ENCODE measurements around the gene MTR.

Gene MTR

DNA sequence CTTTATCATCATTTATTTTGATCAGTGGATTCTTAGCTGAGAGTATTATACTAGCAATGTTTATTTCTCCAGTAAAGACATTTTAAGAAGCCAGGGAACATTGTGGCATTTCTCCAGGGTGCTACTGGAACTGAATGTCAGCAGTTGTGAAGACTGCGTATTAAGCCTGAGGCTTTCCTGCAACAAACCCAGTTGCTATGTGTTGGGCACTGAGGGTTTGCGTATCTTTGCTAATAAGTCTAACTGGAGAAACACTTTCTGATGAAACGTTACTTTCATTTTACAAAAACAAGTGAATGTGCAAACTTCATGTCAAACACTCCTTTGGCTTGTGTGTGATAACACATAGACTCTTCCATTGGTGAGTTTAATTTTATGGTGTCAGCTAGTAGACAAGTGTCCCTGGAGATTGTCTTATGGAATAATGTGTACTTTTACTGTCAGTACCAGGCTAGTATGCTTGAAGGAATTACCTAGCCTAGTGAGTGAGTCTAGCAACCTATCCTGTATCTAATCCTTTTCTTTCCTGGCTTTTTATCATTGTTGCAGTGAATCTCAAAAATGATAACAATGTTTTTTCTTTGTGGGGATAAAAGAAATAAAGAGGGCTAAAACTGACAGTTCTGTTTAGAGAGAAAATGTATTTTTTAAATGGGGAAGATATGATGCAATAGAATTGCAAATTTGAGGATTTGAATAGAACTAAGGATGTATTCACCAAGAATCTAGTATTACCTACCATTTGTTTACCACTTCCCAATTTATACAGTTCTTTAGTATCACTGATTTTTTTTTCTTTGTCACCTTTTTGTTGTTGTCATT, 70.1 kb downstream of the MTR start:
- no peak overlapping the region for H3K4me3 ChIP-seq (ENCODE audit: low read depth, low read length)
- TF ChIP-seq, protein P1, sequence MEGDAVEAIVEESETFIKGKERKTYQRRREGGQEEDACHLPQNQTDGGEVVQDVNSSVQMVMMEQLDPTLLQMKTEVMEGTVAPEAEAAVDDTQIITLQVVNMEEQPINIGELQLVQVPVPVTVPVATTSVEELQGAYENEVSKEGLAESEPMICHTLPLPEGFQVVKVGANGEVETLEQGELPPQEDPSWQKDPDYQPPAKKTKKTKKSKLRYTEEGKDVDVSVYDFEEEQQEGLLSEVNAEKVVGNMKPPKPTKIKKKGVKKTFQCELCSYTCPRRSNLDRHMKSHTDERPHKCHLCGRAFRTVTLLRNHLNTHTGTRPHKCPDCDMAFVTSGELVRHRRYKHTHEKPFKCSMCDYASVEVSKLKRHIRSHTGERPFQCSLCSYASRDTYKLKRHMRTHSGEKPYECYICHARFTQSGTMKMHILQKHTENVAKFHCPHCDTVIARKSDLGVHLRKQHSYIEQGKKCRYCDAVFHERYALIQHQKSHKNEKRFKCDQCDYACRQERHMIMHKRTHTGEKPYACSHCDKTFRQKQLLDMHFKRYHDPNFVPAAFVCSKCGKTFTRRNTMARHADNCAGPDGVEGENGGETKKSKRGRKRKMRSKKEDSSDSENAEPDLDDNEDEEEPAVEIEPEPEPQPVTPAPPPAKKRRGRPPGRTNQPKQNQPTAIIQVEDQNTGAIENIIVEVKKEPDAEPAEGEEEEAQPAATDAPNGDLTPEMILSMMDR (IDR thresholded peaks at IDR 0.05; ENCODE audit: low read depth, low read length, missing control alignments): no peak
- DNase-seq (ENCODE audit: low read depth): no peak

DNA sequence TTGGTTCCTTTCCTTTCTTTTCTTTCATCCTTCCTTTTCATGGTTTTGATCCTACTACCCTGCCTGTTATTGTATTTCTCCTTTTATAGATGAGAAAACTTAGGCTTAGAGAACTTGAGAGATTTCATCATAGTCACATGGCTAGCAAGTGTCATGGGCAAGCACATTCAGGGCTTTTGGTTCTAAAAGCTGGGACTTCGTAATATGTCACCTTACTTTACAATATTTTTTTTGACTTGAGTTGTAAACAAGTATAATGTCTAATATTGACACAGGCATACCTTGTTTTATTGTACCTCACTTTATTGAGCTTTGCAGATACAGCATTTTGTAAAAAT, 70.7 kb downstream of the MTR start:
- TF ChIP-seq, protein P1 (IDR thresholded peaks at IDR 0.05; ENCODE audit: low read depth, low read length, missing control alignments): no peak
- no peak overlapping the region for H3K4me3 ChIP-seq (ENCODE audit: low read depth, low read length)
- DNase-seq (ENCODE audit: low read depth): no peak

DNA sequence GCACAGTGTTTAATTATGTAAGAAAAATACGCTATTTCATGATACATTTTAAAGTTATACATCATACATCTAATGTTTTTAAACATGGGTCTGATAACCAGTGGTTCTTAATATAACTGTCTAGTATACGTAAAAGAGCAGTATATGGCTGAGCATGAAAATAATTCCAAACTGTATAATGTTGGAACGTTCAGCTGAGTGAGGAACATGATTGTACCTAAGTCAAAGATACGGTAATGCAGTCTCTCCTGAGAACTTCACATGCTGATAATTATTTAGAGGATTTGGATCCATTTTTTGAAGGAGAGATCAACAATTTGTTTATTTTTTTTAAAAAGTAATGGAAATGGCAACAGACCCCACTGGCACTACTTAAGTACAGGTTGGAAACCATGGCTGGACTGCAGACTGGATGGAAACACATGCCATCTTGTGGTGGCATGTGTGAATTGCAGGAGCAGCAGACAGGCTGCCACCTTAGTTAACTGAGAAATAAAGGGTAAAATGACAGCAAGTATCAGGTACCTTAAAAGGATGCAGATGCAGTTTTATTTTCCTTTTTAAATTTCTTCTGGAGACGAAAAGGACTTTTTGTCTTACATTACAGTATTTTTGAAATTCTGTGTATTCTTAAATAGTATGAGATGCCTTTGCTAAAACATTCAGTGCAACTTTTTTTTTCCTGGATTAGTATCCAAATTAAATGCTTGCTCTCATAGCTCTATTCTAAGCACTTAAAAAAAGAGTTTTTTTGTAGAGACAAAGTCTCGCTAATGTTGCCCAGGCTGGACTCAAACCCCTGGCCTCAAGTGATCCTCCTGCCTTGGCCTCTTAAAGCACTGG, 73.8 kb downstream of the MTR start:
- TF ChIP-seq, protein P1 (IDR thresholded peaks at IDR 0.05; ENCODE audit: low read depth, low read length, missing control alignments): peak; percentile 90
- no peak overlapping the region for H3K4me3 ChIP-seq (ENCODE audit: low read depth, low read length)
- peak; percentile 40 for DNase-seq (ENCODE audit: low read depth)

DNA sequence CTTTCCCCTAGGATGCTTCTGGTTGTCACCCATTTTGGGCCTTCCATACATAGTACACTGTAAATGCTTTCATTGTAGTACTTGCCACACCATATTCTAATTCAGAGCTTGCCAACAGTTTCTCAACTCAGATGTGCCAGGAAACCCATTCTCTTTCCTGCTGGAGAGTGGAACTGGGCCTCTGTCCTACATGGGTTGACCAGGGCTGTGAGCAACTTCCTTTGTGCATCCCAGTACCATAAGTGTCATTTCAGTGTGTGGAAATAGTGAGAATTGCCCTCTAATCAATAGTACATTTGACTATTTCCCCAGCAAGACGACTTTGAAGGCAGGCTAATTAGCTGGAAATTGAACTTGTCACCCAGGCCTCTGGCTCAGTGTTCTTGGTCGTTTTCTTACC, 74.8 kb downstream of the MTR start:
- TF ChIP-seq, protein P1 (IDR thresholded peaks at IDR 0.05; ENCODE audit: low read depth, low read length, missing control alignments): no peak
- no peak overlapping the region for H3K4me3 ChIP-seq (ENCODE audit: low read depth, low read length)
- no peak for DNase-seq (ENCODE audit: low read depth)

DNA sequence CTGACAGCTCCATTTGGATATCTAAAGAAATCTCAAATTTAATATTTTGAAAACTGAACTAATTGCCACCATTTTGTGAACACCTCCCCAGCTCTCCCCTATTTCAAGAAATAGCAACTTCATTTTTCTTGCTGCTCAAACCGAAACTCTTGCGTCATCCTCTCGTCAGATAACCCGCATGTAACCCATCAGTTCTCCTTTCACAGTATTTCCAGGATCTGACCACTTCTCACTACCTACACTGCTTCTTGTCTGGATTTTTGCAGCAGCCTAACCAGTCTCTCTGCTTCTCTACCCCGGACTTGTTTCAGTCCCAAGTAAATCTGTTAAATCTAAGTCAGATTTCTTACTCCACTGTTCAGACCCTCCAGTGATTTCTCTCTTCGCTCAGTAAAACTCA, 75.6 kb downstream of the MTR start:
- TF ChIP-seq, protein P1 (IDR thresholded peaks at IDR 0.05; ENCODE audit: low read depth, low read length, missing control alignments): no peak
- DNase-seq (ENCODE audit: low read depth): no peak
- H3K4me3 ChIP-seq (ENCODE audit: low read depth, low read length): no peak overlapping the region

DNA sequence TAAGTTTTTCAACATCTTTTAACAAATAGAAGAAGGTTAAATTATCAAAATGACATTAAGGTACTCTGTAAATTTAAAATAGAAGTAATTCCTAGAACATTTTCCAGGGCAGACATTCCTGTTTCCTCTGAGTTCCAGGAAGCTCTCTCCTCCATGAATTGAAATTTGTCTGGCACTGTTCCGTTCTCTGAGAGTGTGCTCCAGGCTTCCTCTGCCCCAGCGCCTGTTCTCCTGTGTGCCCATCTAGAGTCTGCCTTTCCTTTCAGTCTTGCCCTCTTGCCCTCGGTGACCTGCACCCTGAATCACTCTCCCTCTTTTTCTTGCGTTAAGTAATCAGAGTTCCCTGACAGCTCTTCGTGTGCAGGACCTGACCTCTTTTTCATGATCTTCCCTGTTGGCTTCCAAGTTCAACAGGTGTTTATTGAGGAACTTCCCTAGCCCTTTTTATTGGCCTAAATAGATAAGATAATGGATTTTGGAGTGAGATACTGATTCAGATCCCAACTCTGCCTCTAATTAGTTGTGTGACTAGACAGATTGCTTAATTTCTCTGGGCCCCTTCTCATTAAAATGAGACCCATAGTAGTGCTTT, 77.1 kb downstream of the MTR start:
- TF ChIP-seq, protein P1 (IDR thresholded peaks at IDR 0.05; ENCODE audit: low read depth, low read length, missing control alignments): no peak
- no peak for DNase-seq (ENCODE audit: low read depth)
- H3K4me3 ChIP-seq (ENCODE audit: low read depth, low read length): no peak overlapping the region
